Kidney tubule cell (primary cell): ENCODE measurements around the gene FARS2.
A peak's percentile ranks its signal among the peaks of the same experiment; 100 is the strongest.

Source experiments
- DNase-seq: peaks from one replicate; pipeline ENCODE4 v3.0.0-alpha.2; 2018; ENCODE audit warnings: low spot score

FARS2 gene

DNA sequence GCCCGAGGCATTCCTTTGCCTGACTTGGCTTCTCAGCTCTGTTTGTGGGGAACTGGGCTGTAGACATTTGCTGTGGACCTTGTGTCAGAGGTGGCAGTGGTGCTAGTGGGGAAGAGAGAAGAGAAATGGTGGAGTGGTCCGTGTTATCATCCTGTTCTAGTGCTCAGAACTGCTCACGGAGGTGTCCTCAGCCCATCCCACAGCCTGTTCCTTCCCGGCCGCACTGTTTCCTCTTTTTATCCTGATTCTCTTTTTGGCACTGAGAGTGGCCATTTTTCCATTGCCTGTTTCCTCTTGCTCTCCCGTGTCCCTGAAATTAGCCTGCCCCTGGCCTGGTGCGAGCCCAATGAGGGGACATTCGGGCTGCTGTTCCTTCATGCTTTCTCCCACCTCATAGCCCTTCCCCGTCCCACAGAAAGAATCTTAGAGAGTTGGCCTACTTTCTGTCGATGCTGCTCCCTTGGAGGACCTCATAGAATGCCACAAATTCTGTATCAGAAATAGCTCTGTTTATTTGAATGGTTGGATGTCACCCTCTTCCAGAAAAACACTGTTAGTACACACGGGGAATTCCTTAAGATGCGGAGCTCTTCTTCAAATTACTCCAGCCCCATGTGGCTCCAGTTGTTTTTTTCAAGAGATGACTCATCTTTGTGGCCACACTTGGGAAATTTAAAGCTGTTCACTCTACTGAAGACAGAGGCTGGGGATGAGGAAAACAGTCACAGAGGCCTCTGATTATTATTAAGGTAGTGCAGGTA, 26.1 kb downstream of the FARS2 start:
- peak; percentile 69 for DNase-seq

GRCh38 chr6:5287966-5288297, 26.6 kb downstream of the FARS2 start:
- DNase-seq = no peak

GRCh38 chr6:5290097-5290496, 28.8 kb downstream of the FARS2 start:
- no peak for DNase-seq

GRCh38 chr6:5290500-5290899, 29.2 kb downstream of the FARS2 start:
- no peak for DNase-seq

- DNase-seq = no peak
These were observed 30.8 kb downstream of the FARS2 start for GRCh38 chr6:5292154-5292553.

GRCh38 chr6:5293692-5294091, 32.4 kb downstream of the FARS2 start:
- DNase-seq = no peak

GRCh38 chr6:5294392-5295211, 33.3 kb downstream of the FARS2 start:
- DNase-seq = no peak

DNA sequence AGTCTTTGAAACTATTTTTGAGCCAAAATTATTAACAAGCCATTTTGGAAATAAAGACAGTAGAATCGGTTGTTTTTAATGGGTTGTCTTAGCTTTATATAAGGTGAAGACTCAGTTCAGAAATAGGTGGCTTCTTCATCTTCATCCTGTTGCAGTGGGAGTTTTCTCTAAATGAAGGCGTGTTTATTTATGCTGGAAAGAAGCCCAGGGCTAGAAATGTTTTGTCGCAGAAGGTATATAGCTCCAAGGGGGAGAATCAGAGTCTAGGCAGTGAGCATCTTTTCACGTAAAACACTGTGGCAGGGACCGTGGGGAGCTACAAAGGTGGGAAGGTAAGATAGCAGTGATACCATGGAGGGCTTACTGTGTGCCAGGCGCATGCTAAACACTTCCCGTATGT, 34.3 kb downstream of the FARS2 start:
- DNase-seq = no peak

DNA sequence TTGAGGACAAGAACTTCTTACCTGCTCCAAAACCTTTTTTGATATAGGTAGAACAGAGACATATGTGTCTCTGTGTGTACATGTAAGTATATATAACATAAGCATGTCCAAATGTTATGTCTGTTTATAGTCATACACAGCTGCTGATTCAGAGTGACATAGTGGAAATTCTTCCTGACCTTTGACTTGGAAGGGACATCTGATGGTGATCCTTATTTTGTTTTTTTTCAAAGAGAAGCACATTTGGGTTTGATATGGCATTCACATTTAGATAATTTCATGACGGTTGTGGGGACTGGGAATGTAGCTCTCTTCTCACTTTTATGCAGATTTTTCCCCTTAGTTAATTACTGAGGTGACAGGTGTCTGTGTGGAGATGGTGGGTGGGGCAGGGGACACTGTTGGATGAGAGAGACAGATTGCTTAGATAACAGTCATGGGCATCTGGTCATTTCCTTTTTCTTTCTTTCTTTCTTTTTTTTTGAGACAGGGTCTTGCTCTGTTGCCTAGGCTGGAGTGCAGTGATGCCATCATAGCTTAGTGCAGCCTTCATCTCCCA, 39.0 kb downstream of the FARS2 start:
- no peak for DNase-seq

DNA sequence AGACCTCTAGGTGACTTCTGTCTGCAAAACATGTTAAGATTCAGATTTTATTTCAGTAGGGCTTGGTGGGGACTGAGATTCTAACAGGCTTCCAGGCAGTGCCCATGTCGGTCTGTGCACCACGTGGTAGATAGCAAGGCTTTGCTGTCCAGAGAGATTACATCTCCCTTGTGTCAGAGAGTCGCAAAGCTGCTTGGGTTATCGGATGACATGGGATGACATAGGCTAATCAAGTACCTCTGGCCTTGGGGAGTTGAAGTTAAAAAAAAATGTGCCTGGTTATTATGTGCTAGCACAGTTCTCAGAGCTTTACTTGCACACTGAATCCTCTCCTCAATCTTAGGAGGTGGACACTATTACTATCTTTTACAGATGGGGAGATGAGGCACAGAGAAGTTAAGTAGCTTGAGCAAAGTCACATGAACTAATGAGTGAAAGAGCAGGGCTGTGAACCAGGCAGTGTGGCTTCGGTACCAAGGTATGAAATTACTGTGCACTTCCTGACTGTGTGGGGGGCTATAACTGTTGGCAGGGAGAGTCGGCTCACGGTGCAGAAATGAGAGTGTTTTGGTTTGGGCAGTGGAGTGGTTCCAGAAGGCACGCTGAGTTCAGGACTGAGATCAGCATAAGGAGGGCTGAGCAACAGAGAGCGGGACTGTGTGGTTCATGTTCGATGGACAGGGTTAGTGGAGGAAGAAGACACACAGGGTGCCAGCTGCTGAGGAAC, 41.1 kb downstream of the FARS2 start:
- peak; percentile 29 for DNase-seq

- DNase-seq = peak; percentile 76
These were observed 41.8 kb downstream of the FARS2 start for GRCh38 chr6:5302995-5303622.

DNA sequence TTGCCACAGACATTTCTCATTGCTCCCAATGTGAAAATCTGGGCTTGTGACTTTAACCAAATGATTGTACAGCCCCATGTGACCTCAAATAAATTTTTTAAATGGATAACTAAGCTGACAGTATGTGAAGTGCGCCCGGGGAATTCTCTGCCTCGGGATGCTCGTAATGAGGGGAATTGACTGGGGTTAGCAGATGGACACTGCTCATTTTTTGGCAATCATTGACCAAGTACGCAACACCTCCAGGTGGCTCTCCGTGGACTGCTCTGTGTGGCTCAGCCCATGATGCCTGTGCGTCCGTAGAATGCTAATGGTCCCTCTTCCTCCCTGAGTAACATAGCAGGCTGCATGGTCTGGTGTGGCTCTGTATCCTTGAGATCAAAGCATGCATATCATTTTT, 42.4 kb downstream of the FARS2 start:
- DNase-seq = peak; percentile 44

- DNase-seq = peak; percentile 9
These were observed 44.8 kb downstream of the FARS2 start for GRCh38 chr6:5305968-5306626.

GRCh38 chr6:5307058-5307457, 45.7 kb downstream of the FARS2 start:
- DNase-seq = no peak

DNA sequence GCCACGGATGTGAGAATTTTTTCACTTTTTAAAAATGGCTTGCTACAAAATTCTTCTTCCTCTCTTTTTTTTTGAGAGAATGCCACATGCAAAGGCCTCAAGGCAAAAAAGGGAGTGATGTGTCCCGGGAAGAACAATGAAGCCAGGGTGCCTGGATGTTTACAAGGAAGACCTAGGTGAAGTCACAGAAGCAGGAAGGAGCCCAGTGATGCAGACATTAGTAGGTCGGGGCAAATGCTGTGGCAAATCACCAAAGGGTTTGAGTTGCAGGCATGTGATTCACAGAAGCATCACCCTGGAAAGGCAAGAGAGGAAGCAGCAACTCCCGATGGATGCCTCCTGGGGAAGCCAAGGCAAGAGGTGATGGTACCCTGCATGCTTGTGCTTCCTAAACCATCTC, 46.8 kb downstream of the FARS2 start:
- DNase-seq = peak; percentile 69

DNA sequence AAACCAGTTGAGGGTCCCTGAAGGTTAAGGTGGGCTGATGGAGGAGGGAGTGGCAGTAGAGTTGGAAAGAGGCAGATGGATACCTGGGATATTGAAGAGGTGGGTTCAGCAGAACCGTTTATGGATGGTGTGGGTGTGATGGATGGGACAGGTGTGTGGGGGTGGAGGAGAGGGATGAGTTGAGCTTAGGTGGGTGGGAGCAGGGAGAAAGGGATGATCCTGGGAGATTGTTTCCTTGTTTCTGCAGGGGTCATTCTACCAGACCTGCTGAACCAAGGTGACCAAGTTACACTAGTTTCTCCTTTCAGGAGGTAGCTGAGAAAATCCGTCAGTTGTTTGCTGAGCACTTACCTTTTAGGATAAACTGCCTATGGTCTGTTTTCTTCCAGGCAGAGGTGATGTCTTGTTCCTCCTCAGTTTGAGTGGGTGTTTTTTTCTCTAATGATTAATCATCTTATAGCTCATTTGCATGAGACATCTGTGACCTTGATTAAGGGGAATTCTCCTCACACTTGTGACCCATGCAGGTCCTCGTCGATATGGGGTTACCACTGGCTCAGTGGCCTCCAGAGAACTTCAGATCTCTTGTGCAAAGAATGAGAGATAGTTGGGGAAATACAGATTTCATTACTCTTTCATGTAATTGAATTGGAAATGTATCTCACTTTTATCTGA, 53.0 kb downstream of the FARS2 start:
- DNase-seq = no peak

DNA sequence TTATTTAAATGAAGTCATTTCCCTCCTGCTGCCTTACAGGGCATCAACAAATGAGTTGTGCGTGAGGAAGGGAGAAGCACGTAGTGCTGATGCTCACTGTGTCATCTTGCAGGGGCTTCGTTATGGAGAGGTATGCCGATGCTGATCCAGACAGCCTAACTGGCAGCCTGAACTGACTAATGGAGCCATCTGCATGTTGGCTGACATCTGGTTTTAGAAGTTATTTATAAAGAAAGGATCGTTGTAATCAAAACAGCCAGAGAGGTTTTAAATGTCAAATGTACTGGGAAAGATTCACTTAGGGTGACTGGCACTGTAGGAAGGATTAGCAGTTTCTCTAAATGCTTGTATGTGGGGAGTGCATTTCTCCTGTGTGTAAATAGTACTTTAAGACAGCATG, 54.6 kb downstream of the FARS2 start:
- no peak for DNase-seq

GRCh38 chr6:5316951-5317350, 55.6 kb downstream of the FARS2 start:
- DNase-seq = no peak

DNA sequence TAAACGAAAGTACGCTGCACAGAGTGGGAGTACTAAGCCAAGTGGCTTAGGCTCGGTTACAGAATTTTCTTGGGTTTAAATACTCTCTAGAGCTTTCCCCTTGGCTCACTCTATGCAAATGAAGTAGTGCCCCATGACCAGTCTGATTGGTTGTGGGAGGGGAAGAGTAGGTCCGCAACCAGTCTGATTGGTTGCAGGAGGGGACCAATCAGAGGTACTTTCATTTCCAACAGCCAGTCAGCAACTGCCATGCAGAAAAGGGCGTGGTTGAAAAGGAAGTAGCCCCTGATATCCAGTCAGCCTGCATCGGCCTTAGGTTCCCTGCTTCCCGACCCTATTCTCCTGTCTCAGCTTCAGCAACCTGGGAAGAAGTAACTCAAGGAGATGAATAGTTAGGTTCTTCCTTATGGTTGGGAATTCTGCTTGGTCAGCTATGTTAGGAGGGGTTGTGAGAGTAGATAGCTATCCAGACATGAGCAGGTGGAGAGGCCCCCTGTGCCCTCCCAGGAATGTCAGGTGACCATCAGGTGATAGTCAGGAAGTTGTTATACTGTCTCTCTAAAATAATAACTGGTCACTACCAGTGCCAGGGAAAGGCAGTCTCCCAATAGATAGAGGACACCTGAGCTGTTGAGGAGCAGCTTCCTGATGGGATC, 57.4 kb downstream of the FARS2 start:
- DNase-seq = no peak

- no peak for DNase-seq
These were observed 62.7 kb downstream of the FARS2 start for GRCh38 chr6:5323979-5324378.
